Left ventricle myocardium inferior (tissue), 1 donor: ENCODE measurements around the gene TSHZ3. TPM values are rescaled to one million over a fixed set of nuclear protein-coding genes. Genes with fewer than 3 reads are reported as not detected.
A peak's percentile ranks its signal among the peaks of the same experiment; 100 is the strongest.

Experiments
- DNase-seq: peaks from one replicate; pipeline ENCODE4 v3.0.0-alpha.2; 2020
- H3K27ac ChIP-seq: fragments of 200-600 bp; replicated peaks from 2 replicates; pipeline ENCODE4 v1.8.0; 2021
- H3K27me3 ChIP-seq: fragments of 200-600 bp; 2 replicates; pipeline ENCODE4 v1.8.0; 2021; ENCODE audit warnings: low read depth
- H3K36me3 ChIP-seq: fragments of 200-600 bp; 2 replicates; pipeline ENCODE4 v1.8.0; 2021
- H3K4me1 ChIP-seq: fragments of 200-600 bp; 2 replicates; pipeline ENCODE4 v1.8.0; 2021
- H3K4me3 ChIP-seq: fragments of 200-600 bp; 2 replicates; pipeline ENCODE4 v1.8.0; 2021; ENCODE audit warnings: mild to moderate bottlenecking, moderate library complexity
- H3K9me3 ChIP-seq: fragments of 200-600 bp; replicated peaks from 2 replicates; pipeline ENCODE4 v1.8.0; 2021
- CTCF ChIP-seq: fragments of 200-600 bp; IDR thresholded peaks from 2 replicates; pipeline ENCODE4 v1.8.0; 2021; ENCODE audit warnings: antibody characterized with exemption, mild to moderate bottlenecking, borderline replicate concordance
- intact Hi-C: fragments of 100-400 bp; cut with micrococcal nuclease; formaldehyde crosslinking; loops from one replicate; pipeline ENCODE4 v1.11.0; 2022
- total RNA-seq: library from RNA; stranded (reverse); fragmentation: NEBNext Ultra II Directional; extraction: Animal tissue kit (Norgen Biotek cat#: 25700); gene quantifications from one replicate; pipeline ENCODE4 v1.2.1, GENCODE V29; 2021
- donor health status: DM: no; HTN: yes; CAD: no; lungs with severe emphysema.

Gene TSHZ3
- total RNA-seq, 1 donor from 2014 or later = 2.9 TPM

GRCh38 chr19:31380854-31381253 is 31.6 kb upstream of the TSHZ3 start:
- Histone ChIP-seq H3K27ac (no peak overlapping the region), H3K27me3 (peaks cover 36% of the 10 kb centered on the region), H3K4me1 (no peaks in the 10 kb centered on the region), H3K36me3 (no peaks in the 10 kb centered on the region), H3K9me3 (no peaks in the 10 kb centered on the region), H3K4me3 (no peak overlapping the region)
- DNase-seq = no peak
- TF ChIP-seq CTCF = no peak
- intact Hi-C loops = no loop called here

- Histone ChIP-seq H3K4me1 (no peaks in the 10 kb centered on the region), H3K4me3 (no peak overlapping the region), H3K9me3 (peaks cover 9% of the 10 kb centered on the region), H3K27ac (peak overlapping the region; percentile 66), H3K36me3 (no peaks in the 10 kb centered on the region), H3K27me3 (peaks cover 26% of the 10 kb centered on the region)
- DNase-seq = peak; percentile 44
- no peak for TF ChIP-seq CTCF
- intact Hi-C loops = no loop called here
These were observed 29.2 kb upstream of the TSHZ3 start for GRCh38 chr19:31378404-31378803.

- Histone ChIP-seq H3K4me1 (no peaks in the 10 kb centered on the region), H3K27ac (peak overlapping the region; percentile 62), H3K9me3 (peaks cover 16% of the 10 kb centered on the region), H3K4me3 (no peak overlapping the region), H3K36me3 (no peaks in the 10 kb centered on the region), H3K27me3 (peaks cover 19% of the 10 kb centered on the region)
- no peak for DNase-seq
- intact Hi-C loops = no loop called here
- TF ChIP-seq CTCF = no peak
These were observed 28.5 kb upstream of the TSHZ3 start for GRCh38 chr19:31377736-31378135.

- Histone ChIP-seq H3K36me3 (no peaks in the 10 kb centered on the region), H3K4me3 (no peak overlapping the region), H3K4me1 (no peaks in the 10 kb centered on the region), H3K9me3 (peaks cover 19% of the 10 kb centered on the region), H3K27me3 (peaks cover 18% of the 10 kb centered on the region), H3K27ac (no peak overlapping the region)
- no peak for TF ChIP-seq CTCF
- intact Hi-C loops = no loop called here
- no peak for DNase-seq
These were observed 23.1 kb upstream of the TSHZ3 start for GRCh38 chr19:31372246-31372781.

- no peak for DNase-seq
- H3K27me3 ChIP-seq = peaks cover 32% of the 10 kb centered on the region
- intact Hi-C loops = no loop called here
- H3K4me3 ChIP-seq = no peak overlapping the region
- no peak for TF ChIP-seq CTCF
- no peak overlapping the region for H3K27ac ChIP-seq
- peaks cover 19% of the 10 kb centered on the region for H3K9me3 ChIP-seq
- no peaks in the 10 kb centered on the region for H3K36me3 ChIP-seq
- H3K4me1 ChIP-seq = no peaks in the 10 kb centered on the region
These were observed 21.0 kb upstream of the TSHZ3 start for GRCh38 chr19:31370216-31370615.

- intact Hi-C loops = no loop called here
- Histone ChIP-seq H3K4me1 (no peaks in the 10 kb centered on the region), H3K27me3 (peaks cover 30% of the 10 kb centered on the region), H3K36me3 (no peaks in the 10 kb centered on the region), H3K4me3 (no peak overlapping the region), H3K9me3 (no peaks in the 10 kb centered on the region), H3K27ac (no peak overlapping the region)
- DNase-seq = no peak
- no peak for TF ChIP-seq CTCF
These were observed 15.7 kb upstream of the TSHZ3 start for GRCh38 chr19:31364963-31365362.
